ENCODE measurements around the gene RNF212B.
A peak's percentile ranks its signal among the peaks of the same experiment; 100 is the strongest.
"Not testable (repeated sequence)": the region's sequence is repeated elsewhere in the genome, so short reads cannot be mapped to it uniquely, and the experiment has no call there.

RNF212B gene, protein sequence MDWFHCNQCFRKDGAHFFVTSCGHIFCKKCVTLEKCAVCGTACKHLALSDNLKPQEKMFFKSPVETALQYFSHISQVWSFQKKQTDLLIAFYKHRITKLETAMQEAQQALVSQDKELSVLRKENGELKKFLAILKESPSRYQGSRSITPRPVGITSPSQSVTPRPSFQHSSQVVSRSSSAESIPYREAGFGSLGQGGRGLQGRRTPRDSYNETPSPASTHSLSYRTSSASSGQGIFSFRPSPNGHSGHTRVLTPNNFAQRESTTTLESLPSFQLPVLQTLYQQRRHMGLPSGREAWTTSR

DNA sequence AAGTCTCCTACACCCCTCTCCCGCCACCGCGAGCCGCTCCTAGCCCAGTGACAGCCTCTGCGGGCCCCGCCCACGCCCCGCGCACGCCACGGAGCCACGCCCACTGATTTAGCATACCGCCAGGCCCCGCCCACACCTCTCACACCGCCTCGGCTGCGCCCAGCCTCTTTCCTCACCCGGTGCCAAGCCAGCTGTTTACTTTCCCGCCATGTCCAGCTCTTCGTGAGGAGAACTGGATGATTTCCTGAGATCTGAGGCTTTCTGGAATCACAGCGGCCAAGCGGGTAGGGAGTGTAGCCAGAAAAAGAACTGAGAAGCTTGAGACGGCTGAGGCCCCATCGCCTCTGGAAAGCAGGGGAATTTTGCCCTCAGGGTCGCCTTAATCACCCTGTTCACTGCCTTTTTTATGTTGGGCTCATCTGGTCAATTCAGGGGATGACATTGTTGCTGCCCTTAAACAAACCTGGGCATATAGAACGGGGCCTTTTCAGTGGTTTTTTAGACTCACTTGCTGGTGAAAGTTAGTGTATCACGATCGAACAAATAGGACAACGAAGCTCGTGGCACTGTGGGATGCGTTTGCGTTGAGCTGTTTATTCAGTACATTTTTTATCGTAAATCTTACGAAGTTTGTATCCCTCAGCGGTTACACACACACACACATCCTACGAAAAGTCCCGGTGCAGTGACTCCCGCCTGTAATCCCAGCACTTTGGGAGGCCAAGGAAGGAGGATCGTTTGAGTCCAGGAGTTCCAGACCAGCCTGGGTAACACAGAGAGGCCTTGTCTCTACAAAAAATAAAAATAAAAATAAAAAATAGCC, at the start of gene RNF212B:
RNF212B (plus strand) TSS at position 165 of the 823 bp plus-strand sequence. CDS start 2,410 bp downstream, outside the sequence.
- peak; percentile 25 for DNase-seq (ENCODE audit: extremely low read depth, low read depth)
- TF ChIP-seq, protein P1, sequence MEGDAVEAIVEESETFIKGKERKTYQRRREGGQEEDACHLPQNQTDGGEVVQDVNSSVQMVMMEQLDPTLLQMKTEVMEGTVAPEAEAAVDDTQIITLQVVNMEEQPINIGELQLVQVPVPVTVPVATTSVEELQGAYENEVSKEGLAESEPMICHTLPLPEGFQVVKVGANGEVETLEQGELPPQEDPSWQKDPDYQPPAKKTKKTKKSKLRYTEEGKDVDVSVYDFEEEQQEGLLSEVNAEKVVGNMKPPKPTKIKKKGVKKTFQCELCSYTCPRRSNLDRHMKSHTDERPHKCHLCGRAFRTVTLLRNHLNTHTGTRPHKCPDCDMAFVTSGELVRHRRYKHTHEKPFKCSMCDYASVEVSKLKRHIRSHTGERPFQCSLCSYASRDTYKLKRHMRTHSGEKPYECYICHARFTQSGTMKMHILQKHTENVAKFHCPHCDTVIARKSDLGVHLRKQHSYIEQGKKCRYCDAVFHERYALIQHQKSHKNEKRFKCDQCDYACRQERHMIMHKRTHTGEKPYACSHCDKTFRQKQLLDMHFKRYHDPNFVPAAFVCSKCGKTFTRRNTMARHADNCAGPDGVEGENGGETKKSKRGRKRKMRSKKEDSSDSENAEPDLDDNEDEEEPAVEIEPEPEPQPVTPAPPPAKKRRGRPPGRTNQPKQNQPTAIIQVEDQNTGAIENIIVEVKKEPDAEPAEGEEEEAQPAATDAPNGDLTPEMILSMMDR (IDR thresholded peaks at IDR 0.05; ENCODE audit: low read depth, low read length, missing control alignments) = no peak
- H3K4me3 ChIP-seq (replicated peaks; ENCODE audit: low read depth, low read length) = no peak within 1 kb of the TSS

DNA sequence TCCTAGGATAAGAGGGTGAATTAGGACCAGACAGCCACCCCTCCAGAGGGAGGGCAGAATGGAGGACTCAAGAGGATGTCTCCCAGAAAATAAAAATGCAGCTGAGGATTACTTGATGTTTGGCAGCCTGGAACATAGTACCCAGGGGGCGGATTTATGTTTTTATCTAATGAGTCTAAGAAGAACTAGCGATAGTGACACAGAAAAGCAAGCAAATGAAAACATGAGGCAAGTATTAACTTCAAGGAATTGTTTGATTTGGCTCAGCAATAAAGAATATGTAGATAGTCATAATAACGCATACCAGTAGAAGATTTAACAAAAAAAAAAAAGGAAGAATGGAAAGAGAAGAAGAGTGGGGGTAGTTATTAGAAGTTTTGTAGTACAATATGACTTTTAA, 44.3 kb upstream of the RNF212B start:
- H3K4me3 ChIP-seq (replicated peaks; ENCODE audit: low read depth, low read length) = no peak overlapping the region
- TF ChIP-seq, protein P1 (IDR thresholded peaks at IDR 0.05; ENCODE audit: low read depth, low read length, missing control alignments) = no peak
- DNase-seq (ENCODE audit: extremely low read depth, low read depth) = no peak

DNA sequence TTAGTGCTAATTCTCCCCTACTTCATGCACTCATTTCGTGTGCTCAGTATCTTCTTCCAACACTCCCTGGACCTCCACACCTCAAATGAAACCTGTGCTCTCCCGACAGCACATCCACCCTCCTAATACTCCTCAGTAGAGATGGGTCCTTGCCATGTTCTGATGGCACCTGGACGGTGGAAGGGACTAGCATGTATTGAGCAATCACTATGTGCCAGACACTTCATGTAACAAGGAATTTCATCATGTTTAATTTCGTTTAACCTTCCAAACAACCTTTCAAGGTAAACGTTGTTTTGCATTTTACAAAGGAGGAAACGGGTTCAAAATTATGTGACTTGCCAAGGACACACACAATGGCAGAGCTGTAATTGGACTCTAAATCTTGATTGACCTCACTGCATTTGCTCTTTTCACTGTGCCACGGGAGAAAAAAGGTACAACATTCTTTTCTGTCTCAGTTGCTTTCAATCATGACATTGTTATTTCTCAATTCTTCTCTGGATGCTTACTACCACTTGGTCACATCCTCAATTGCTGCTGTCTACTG, 42.1 kb upstream of the RNF212B start:
- TF ChIP-seq, protein P1 (IDR thresholded peaks at IDR 0.05; ENCODE audit: low read depth, low read length, missing control alignments) = no peak
- DNase-seq (ENCODE audit: extremely low read depth, low read depth) = no peak
- no peak overlapping the region for H3K4me3 ChIP-seq (replicated peaks; ENCODE audit: low read depth, low read length)

DNA sequence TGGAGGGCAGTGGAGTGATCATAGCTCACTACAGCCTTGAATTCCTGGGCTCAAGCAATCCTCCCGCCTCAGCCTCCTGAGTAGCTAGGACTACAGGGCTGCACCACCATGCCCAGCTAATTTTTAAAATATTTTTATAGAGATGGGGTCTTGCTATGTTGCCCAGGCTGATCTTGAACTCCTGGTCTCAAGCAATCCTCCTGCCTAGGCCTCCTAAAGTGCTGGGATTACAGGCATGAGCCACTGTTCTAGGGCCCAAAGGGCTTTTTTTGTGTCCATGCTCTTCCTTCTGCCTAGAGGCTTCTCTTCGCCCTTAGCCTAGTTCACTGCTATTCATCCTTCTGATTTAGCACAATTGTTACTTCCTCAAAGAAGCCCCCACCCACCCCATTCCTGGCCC, 41.2 kb upstream of the RNF212B start:
- not testable (repeated sequence) for H3K4me3 ChIP-seq (replicated peaks; ENCODE audit: low read depth, low read length); DNase-seq (ENCODE audit: extremely low read depth, low read depth)

DNA sequence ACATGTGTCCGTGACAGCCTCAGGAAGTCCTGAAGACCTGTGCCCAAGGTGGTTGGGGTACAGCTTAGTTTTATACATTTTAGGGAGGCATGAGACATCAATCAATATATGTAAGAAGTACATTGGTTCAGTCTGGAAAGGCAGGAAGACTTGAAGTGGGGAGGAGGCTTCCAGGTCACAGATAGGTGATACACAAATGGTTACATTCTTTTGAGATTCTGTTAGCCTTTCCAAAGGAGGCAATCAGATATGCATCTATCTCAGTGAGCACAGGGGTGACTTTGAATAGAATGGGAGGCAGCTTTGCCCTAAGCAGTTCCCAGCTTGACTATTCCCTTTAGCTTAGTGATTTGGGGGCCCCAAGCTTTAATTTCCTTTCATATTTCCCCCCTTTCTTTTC, 38.6 kb upstream of the RNF212B start:
- H3K4me3 ChIP-seq (replicated peaks; ENCODE audit: low read depth, low read length); DNase-seq (ENCODE audit: extremely low read depth, low read depth): not testable (repeated sequence)

DNA sequence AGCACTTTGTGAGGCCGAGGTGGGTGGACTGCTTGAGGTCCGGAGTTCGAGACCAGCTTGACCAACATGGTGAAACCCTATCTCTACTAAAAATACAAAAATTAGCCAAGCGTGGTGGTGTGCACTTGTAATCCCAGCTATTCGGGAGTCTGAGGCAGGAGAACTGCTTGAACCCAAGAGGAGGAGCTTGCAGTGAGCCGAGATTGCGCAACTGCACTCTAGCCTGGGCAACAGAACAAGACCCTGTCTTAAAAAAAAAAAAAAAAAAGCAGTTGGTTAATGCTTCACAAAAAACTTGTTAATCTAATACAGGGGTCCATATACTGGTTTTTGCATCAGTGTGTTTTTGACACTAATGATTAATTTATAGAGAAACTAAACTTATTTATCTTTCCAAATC, 35.7 kb upstream of the RNF212B start:
- no peak for DNase-seq (ENCODE audit: extremely low read depth, low read depth)
- no peak overlapping the region for H3K4me3 ChIP-seq (replicated peaks; ENCODE audit: low read depth, low read length)
- TF ChIP-seq, protein P1 (IDR thresholded peaks at IDR 0.05; ENCODE audit: low read depth, low read length, missing control alignments) = no peak

DNA sequence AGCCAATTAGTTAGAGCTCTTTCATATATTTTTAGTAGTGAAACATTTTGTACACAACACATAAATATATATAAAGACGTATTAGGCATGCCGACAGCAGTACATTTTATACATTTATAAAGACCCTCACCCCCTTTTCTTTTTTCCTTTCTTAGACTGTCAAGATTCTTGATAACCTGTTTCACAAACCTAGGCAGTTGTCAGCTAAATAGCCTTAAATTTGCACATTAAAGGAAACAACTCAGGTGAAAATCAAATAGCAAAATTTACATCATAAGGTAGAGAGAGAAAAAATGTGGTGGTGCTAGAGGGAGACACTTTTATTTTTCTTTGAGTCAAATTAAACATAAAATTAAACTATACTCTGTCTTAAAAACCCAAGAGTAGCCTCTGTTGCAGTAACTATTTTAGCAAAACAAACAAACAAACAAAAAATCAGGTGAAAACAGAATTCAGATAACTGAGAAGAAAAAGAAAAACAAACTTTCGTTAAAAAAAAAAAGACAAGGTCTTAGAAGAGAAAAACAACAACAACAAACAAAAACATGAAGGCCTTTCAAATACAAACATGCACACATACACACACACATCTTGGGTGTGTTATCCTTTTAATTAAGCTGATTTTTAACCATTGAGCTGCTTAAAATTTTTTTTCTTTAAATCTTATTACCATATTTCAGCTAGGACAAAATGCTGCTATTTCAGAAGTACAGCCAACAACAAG, 31.2 kb upstream of the RNF212B start:
- TF ChIP-seq, protein P1 (IDR thresholded peaks at IDR 0.05; ENCODE audit: low read depth, low read length, missing control alignments) = no peak
- DNase-seq (ENCODE audit: extremely low read depth, low read depth) = no peak
- H3K4me3 ChIP-seq (replicated peaks; ENCODE audit: low read depth, low read length) = no peak overlapping the region

All from HFF-Myc (cell line).